GM19452 (cell line): ENCODE data around the gene OSER1.
"Not testable (repeated sequence)": the region's sequence is repeated elsewhere in the genome, so short reads cannot be mapped to it uniquely, and the experiment has no call there.

Source experiments
- ATAC-seq: cut with Tn5 transposase; IDR thresholded peaks from one replicate; pipeline ENCODE4 v1.9.1; 2021; ENCODE audit not compliant: unreplicated experiment

Gene OSER1

GRCh38 chr20:44204156-44204831 lies 6.3 kb downstream of the OSER1 start:
- ATAC-seq: no peak

DNA sequence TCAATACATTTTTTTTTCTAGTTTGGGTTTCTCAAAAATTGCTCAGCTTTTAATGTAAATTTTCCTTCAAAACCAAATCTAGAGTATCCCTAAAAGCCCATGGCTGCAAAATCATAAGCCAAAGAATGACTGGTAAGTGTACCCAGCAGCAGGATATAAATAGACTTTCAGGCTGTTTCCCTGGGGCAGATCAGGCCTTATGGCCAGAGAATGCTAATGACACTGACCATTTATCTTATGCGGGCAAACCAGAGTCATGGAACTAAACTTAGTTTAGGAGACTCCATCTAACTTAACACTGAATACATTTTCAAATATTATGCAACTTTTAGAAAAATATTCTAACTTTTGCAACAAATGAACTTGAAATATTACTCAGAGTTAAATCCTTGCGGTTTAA lies 7.4 kb downstream of the OSER1 start:
- no peak for ATAC-seq

DNA sequence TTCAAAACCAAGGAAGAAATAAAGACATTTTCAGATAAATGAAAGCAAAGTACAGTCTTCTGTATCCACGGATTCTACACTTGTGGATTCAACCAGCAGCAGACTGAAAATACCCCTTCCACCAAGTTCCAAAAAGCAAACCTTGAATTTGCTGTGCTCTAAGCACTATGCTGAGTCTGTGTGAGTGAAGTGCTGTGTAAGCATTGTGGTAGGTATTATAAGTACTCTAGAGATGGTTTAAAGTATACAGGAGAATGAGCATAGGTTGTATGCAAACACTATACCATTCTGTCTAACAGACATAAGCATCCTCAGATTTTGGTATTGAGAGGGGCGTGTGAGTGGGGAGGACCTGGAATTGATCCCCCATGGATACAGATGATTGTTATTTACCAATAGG lies 9.6 kb downstream of the OSER1 start:
- ATAC-seq: no peak

GRCh38 chr20:44200371-44200770 lies 10.2 kb downstream of the OSER1 start:
- ATAC-seq: no peak

DNA sequence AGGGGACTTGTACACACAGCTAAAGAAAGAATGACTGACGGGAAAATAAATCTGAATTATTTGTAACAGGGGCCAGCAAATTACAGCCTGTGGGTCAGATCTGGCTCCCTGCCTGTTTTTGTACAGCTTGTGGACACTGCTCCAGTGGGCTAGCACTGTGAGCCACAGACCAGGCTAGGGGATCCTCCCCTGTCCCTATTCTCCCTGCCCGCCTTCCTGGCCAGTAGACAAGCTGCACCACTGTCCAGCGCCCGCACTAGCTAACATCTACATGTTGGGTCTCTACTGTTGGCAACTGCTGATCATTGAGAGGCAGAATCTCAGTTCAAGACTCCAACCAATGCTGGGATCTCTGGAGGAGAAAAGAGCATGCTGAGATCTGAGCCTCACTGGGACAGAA lies 10.7 kb downstream of the OSER1 start:
- no peak for ATAC-seq

DNA sequence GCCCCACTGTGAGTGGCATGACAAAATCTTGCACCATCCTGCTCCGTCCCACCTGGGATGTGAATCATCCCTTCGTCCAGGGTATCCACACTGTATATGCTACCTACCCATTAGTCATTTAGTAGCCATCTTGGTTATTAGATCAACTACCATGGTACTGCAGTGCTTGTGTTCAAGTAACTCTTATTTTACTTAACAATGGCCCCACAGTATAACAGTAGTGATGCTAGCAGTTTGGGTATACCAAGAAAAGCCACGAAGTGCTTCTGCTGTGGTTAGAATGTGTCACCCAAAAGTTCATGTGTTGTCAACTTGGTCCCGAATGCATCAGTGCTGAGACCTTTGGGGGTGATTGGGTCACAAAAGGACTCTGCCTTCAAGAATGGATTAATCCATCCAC lies 11.7 kb downstream of the OSER1 start:
- no peak for ATAC-seq

DNA sequence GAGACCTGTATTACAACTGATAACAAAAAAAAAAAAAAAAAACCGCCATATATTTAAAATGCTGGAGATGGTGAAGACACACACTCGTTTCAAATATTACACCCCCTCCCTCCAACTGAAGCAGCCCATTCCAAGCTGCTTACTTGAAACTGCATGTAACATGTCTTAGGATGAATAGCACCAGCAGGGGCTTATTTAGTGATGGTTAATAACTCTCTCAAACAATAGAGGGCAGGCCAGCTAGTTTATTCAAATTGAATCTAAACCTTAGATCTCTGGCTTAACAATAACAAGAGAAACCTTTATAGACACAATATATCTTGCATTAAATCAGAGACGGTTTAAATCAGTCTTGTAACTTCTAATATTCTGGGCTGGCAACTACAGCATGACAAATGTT lies 14.3 kb downstream of the OSER1 start:
- ATAC-seq: no peak

DNA sequence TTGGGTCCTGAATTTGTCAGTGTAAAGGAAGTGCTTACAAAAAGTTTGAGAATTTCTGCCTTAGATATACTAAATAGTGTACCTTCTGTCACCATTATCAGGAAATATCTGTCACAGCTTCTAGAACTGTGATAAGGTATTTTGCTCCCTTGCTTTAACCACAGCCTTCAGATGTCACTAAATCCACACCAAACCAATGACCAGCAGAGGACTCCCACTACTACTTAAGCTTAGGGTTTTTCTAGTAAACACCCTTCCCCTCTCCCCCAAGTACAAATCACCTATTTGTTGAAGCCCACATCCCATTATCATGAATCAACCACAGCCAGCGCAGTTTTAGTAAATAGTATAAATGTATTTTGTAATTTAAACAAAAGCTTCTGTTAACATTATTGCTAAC lies 15.0 kb downstream of the OSER1 start:
- ATAC-seq: no peak

DNA sequence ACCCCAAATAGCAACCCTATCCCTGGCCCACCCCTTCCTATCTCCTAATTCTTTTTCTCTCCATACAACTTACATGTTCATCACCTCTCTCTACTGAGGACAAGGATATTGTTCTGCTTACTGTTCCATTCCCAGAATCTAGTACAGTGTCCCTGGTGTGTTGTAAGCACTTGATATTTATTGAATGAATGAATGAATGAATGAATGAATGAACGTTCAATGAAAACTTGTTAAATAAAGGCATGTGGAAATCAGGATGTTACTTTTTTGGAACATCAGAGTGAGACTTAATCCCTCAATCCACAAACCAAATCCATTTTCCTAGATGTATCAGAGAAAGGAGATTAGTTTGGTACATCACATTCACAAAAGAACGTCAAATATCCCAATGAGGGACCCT lies 16.8 kb downstream of the OSER1 start:
- no peak for ATAC-seq

GRCh38 chr20:44191640-44192039 lies 18.9 kb downstream of the OSER1 start:
- ATAC-seq: not testable (repeated sequence)

- not testable (repeated sequence) for ATAC-seq
These were observed 20.2 kb downstream of the OSER1 start for GRCh38 chr20:44190197-44190852.

- ATAC-seq: no peak
These were observed 21.8 kb downstream of the OSER1 start for GRCh38 chr20:44188752-44189151.

- ATAC-seq: no peak
These were observed 22.5 kb downstream of the OSER1 start for GRCh38 chr20:44187772-44188709.

- no peak for ATAC-seq
These were observed 23.4 kb downstream of the OSER1 start, which contains the start of gene JPH2 for GRCh38 chr20:44187054-44187771. JPH2 (minus strand) TSS chr20:44187188; CDS start chr20:44186705, 483 bp downstream.

- no peak for ATAC-seq
These were observed 23.9 kb downstream of the OSER1 start for GRCh38 chr20:44186674-44187053.

DNA sequence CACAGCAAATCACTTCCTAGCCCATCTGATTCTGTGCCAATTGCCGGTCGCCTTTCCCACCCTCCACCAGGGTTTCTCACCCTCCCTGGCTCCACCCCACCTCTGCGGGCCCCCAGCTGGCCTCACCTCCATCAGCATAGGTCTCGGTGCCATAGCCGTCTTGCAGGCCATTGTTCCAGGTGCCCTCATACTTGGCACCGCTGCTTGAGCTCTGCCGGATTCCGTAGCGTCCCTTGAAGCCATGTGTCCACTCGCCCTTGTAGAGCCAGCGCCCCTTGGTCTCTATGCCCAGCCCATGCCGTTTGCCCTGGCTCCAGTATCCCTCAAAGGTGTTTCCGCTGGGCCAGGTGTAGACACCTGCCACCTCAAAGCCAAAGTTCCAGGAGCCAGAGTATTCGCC lies 24.4 kb downstream of the OSER1 start:
- no peak for ATAC-seq

DNA sequence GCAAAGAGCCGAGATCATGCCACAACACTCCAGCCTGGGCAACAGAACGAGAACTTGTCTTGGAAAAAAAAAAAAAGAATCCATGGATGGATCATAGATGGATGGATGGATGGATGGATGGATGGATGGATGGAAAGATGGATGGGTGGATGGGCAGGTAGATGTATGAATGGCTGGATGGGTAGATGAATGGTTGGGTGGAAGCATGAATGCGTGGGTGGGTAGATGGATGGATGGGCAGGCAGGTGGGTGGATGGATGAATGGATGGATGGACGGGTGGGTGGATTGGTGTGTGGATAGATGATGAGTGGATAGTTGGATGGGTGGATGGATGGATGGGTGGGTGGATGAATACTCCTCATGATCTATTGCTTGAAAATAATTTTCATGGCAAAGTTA lies 25.0 kb downstream of the OSER1 start:
- ATAC-seq: no peak

GRCh38 chr20:44183282-44183681 lies 27.3 kb downstream of the OSER1 start:
- no peak for ATAC-seq

DNA sequence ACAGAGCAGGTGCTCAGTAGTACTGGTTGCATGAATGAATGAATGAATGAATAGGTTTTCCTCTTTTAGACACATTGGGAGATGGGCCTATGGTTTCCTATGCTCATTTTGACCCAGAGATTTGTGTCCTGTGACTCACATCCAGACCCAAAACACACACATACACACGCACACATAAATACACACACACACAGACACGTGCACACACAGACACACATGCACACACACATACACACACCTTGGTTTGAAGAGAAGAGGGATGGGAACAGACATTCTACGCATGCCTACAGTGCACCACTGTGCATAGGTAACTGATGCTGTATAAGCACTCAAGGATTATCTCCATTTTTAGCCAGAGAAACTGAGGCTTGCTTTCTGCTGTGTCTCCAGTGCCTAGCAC lies 27.7 kb downstream of the OSER1 start:
- no peak for ATAC-seq

DNA sequence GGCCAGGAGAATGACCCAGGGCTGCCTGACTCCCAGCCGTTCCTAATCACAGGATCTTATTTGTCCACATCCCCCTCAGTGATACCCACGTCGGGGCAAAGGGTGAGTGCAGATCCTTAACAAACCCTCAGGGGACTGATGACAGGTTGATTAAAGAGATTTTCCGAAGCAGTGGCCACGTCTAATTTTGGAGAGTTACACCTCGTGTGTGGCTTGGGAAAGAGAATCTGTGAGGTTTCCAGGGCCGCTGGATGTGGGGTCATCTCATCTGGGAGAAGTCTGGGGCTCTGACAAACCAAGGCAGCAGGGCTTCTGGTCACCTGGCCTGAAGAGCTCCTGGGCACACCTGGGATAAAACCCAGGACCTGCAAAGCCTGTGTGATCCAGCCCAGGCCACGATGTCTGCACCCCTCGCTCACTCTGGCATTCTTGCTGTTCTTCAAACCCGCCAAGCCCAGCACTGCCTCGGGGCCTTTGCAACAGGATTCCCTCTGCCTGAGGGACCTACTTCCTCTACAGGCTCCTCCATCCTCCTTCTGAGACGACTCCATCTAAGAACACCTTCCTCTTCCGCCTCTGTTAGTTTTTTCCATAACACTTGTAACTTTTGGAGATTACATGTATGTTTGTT lies 28.3 kb downstream of the OSER1 start:
- ATAC-seq: no peak

GRCh38 chr20:44181611-44182010 lies 29.0 kb downstream of the OSER1 start:
- no peak for ATAC-seq
